Measurements from ENCODE around the gene NIT1. TPM values are rescaled to one million over a fixed set of nuclear protein-coding genes. Genes with fewer than 3 reads are reported as not detected.

Gene NIT1
- total and polyA plus RNA-seq, 4 donors: 26.9 to 40.4 (median 38.0) TPM

GRCh38 chr1:161131523-161132409 lies 13.9 kb downstream of the NIT1 start:
- H3K4me3 ChIP-seq: peak overlapping the region; percentile 67
- peak in 2 of 3 donors; percentile 24 to 63 for DNase-seq
- peaks cover 9 to 29% (median 19%) of the 10 kb centered on the region in 5 donors for H3K4me1 ChIP-seq (ENCODE audit: control insufficient read depth in 5 of 5, insufficient read depth in 5 of 5, low read length in 5 of 5)

GRCh38 chr1:161132410-161133219 lies 14.7 kb downstream of the NIT1 start, which contains the start of gene DEDD:
Gene DEDD (minus strand): TSS chr1:161132667. CDS start chr1:161124462, 8,205 bp downstream.
- Histone ChIP-seq H3K27me3 (ENCODE audit: control insufficient read depth in 3 of 3, insufficient read depth in 3 of 3, low read length in 2 of 3) (no peaks in the 10 kb centered on the region), H3K4me1 (ENCODE audit: control insufficient read depth in 5 of 5, insufficient read depth in 5 of 5, low read length in 5 of 5) (peaks cover 9 to 29% (median 19%) of the 10 kb centered on the region in 5 donors), H3K36me3 (ENCODE audit: control insufficient read depth in 4 of 4, insufficient read depth in 4 of 4, low read length in 4 of 4) (peaks cover 8 to 22% (median 17%) of the 10 kb centered on the region in 4 donors), H3K9me3 (ENCODE audit: control insufficient read depth in 4 of 4, insufficient read depth in 3 of 4, low read length in 3 of 4) (no peaks in the 10 kb centered on the region), H3K4me3 (peak within 1 kb of the TSS; percentile 67), H3K27ac (ENCODE audit: low read depth in 1 of 2, low read length in 1 of 2) (peak within 1 kb of the TSS; percentile 93 to 99), H3K9ac (ENCODE audit: insufficient read depth in 1 of 2, low read length in 2 of 2) (peak within 1 kb of the TSS; percentile 67 to 99)
- ATAC-seq (ENCODE audit: insufficient read depth, low FRiP score) (peak; percentile 93), DNase-seq (peak; percentile 96 to 98 (median 98))
- WGBS, 2 donors: 1% methylated on average over 59 to 68 of the region's 68 CpGs
- TF ChIP-seq CTCF (IDR thresholded peaks at IDR 0.05; ENCODE audit: control extremely low read depth, extremely low read depth): no peak

More at GRCh38 chr1:161131523-161132409, 13.9 kb downstream of the NIT1 start:
- Histone ChIP-seq H3K9me3 (ENCODE audit: control insufficient read depth in 4 of 4, insufficient read depth in 3 of 4, low read length in 3 of 4) (no peaks in the 10 kb centered on the region), H3K9ac (ENCODE audit: insufficient read depth in 1 of 2, low read length in 2 of 2) (peak overlapping the region; percentile 67 to 93), H3K27ac (ENCODE audit: low read depth in 1 of 2, low read length in 1 of 2) (peak overlapping the region; percentile 93 to 99), H3K27me3 (ENCODE audit: control insufficient read depth in 3 of 3, insufficient read depth in 3 of 3, low read length in 2 of 3) (no peaks in the 10 kb centered on the region), H3K36me3 (ENCODE audit: control insufficient read depth in 4 of 4, insufficient read depth in 4 of 4, low read length in 4 of 4) (peaks cover 13 to 29% (median 21%) of the 10 kb centered on the region in 4 donors)
- TF ChIP-seq CTCF (IDR thresholded peaks at IDR 0.05; ENCODE audit: control extremely low read depth, extremely low read depth): no peak
- WGBS, 2 donors: 3 to 5% methylated on average over 22 of the region's 22 CpGs
- ATAC-seq (ENCODE audit: insufficient read depth, low FRiP score): no peak

GRCh38 chr1:161133220-161133740 lies 15.4 kb downstream of the NIT1 start:
- Histone ChIP-seq H3K36me3 (ENCODE audit: control insufficient read depth in 4 of 4, insufficient read depth in 4 of 4, low read length in 4 of 4) (peaks cover 6 to 16% (median 12%) of the 10 kb centered on the region in 4 donors), H3K9ac (ENCODE audit: insufficient read depth in 1 of 2, low read length in 2 of 2) (peak overlapping the region; percentile 67 to 99), H3K4me1 (ENCODE audit: control insufficient read depth in 5 of 5, insufficient read depth in 5 of 5, low read length in 5 of 5) (peaks cover 7 to 29% (median 19%) of the 10 kb centered on the region in 5 donors), H3K27me3 (ENCODE audit: control insufficient read depth in 3 of 3, insufficient read depth in 3 of 3, low read length in 2 of 3) (no peaks in the 10 kb centered on the region), H3K27ac (ENCODE audit: low read depth in 1 of 2, low read length in 1 of 2) (peak overlapping the region; percentile 93 to 99), H3K9me3 (ENCODE audit: control insufficient read depth in 4 of 4, insufficient read depth in 3 of 4, low read length in 3 of 4) (no peaks in the 10 kb centered on the region), H3K4me3 (peak overlapping the region; percentile 67)
- no peak for DNase-seq
- no peak for ATAC-seq (ENCODE audit: insufficient read depth, low FRiP score)
- TF ChIP-seq CTCF (IDR thresholded peaks at IDR 0.05; ENCODE audit: control extremely low read depth, extremely low read depth): no peak
- 6 to 9% methylated on average over 11 of the region's 11 CpGs for WGBS, 2 donors
